ENCODE data around the gene NUMA1. TPM values are rescaled to one million over a fixed set of nuclear protein-coding genes. Genes with fewer than 3 reads are reported as not detected.

The NUMA1 gene
- total RNA-seq, 1 donor from 2014 or later, result 129 TPM

DNA sequence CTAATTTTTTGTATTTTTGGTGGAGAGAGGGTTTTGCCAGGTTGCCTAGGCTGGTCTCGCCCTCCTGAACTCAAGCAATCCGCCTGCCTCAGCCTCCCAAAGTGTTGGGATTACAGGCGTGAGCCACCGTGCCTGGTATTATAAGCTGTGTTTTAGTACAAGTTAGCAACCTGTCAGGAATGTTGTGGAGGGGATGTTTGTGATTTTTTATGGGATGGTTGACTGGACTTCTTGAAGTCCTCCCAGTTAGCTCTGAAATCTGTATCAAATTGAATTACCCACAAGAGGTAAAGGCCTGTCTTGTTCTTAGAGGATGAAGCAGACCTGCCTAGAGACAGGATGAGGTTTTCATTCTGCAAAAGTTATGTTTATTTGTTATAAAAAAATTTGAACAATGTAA lies 115.7 kb downstream of the NUMA1 start:
- DNase-seq, result no peak

DNA sequence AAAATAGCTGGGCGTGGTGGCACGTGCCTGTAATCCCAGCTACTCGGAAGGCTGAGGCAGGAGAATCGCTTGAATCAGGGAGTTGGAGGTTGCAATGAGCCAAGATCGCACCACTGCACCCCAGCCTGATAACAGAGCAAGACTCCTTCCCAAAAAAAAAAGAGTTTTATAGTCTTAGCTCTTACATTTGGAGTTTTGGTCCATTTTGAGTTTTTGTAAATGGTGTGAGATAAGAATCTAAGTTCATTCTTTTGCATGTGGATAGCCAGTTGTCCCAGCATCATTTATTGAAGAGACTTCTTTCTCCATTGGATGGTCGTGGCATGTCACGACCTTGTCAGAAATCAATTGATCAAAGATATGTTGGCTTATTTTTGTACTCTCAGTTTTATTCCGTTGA lies 116.9 kb downstream of the NUMA1 start:
- DNase-seq, result no peak

DNA sequence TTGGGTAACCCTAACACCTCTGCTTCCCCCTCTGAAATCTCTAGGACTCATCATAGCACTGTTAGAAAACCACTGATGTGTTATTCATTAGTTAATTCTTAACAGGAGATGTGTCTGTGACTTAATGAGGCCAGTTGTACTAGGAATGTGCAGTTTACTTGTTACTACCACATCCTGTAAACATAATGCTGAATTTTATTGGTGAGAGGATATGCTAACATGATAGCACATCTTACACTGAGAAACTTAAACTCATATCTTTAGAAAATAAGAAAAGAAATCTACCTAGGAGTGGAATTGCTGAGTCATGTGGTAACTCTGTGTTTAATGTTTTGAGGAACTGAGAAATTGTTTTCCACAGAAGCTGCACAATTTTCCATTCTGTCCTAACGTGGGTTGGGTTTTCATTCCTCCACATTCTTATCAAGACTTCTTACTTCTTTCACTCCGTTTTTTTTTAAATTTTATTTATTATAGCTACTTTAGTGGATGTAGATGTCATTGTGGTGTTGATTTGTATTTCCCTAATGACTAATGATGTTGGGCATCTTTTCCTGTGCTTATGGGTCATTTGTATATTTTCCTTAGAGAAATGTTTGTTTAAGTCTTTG lies 117.8 kb downstream of the NUMA1 start:
- no peak for DNase-seq

DNA sequence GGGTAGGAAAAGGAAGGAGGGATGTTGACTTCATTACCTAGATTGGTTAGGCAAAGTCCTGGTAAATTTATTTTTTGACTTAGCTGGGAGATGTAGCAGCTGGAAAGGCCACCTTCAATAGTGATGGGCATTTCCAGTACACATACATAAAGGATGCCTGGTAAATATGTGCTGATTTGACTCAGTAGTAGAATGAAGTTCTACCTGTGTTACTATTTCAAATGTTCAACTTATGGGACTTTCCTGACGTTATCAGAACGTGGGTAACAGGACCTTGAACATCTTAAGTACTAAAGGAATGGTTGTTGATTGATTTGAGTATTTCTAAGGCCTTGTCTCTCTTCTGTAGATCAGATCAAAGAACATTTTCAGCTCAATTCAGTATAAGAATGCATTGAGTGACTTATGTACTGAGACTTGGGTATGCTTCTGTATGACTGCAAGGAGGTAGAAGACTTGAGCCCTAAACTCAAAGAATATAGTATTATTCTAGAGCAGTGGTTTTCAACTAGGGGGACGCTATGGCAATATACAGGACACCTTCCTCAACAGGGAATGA lies 124.4 kb downstream of the NUMA1 start:
- DNase-seq, result no peak

Small RNA genes within 50 kb of the gene (small RNA-seq; reads per million reads assigned to genes)
- gene MIR3165 (not detected), gene RNU6-72P (not detected)

Other genes with a start within 250 kb of the NUMA1 start
- not detected for gene DEFB108B, start 247.3 kb downstream of the NUMA1 start, total RNA-seq
- not detected for gene DEFB131B, start 202.1 kb downstream of the NUMA1 start, total RNA-seq
- 6.2 TPM for gene XNDC1N, start 151.9 kb downstream of the NUMA1 start, total RNA-seq
- gene RNF121, start 151.5 kb downstream of the NUMA1 start, total RNA-seq, result 16.4 TPM
- gene IL18BP, start 81.6 kb downstream of the NUMA1 start, total RNA-seq, result 2.7 TPM
- gene LRRC51, start 308 bp upstream of the NUMA1 start, total RNA-seq, result 11.4 TPM
- 41.0 TPM for gene LAMTOR1, start 22.8 kb upstream of the NUMA1 start, total RNA-seq
- not detected for gene TOMT, start 25.4 kb upstream of the NUMA1 start, total RNA-seq
- 11.7 TPM for gene ANAPC15, start 32.2 kb upstream of the NUMA1 start, total RNA-seq
- not detected for gene FOLR3, start 55.2 kb upstream of the NUMA1 start, total RNA-seq
- gene FOLR1, start 111.6 kb upstream of the NUMA1 start, total RNA-seq, result not detected
- 5.8 TPM for gene FOLR2, start 136.3 kb upstream of the NUMA1 start, total RNA-seq
- 9.4 TPM for gene INPPL1, start 144.2 kb upstream of the NUMA1 start, total RNA-seq
- not detected for gene PHOX2A, start 163.6 kb upstream of the NUMA1 start, total RNA-seq

All from occipital lobe (tissue), 3 donors.